NCI-H82 treated with DMSO at 0.1 percent for 48 hours (cell line): ENCODE data around the gene EIPR1.
"Not testable (repeated sequence)": the region's sequence is repeated elsewhere in the genome, so short reads cannot be mapped to it uniquely, and the experiment has no call there.

ENCODE experiments used
- DNase-seq: peaks from one replicate; lab custom pipeline; 2025; ENCODE audit not compliant: unreplicated experiment; lab: John Stamatoyannopoulos, UW

Gene EIPR1

DNA sequence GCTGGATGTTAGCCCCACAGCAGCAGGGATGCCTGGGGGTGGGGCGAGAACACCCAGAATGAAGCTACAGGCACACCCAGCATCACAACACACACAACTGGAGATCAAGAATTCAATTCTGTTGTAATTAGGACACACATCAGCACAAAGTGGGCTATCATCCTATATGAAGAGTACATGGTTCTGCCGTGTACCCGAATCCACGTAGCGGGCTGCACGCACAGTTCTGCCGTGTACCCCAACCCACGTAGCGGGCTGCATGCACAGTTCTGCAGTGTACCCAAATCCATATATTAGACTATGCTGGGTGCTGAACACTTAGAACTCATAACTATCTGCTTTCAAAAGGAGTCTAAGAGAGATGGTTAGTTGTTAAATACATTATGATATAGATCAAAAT, 86.5 kb downstream of the EIPR1 start:
- DNase-seq: no peak

GRCh38 chr2:3290655-3291054, 87.0 kb downstream of the EIPR1 start:
- DNase-seq: no peak

- no peak for DNase-seq
These were observed 87.6 kb downstream of the EIPR1 start for GRCh38 chr2:3289971-3290370.

DNA sequence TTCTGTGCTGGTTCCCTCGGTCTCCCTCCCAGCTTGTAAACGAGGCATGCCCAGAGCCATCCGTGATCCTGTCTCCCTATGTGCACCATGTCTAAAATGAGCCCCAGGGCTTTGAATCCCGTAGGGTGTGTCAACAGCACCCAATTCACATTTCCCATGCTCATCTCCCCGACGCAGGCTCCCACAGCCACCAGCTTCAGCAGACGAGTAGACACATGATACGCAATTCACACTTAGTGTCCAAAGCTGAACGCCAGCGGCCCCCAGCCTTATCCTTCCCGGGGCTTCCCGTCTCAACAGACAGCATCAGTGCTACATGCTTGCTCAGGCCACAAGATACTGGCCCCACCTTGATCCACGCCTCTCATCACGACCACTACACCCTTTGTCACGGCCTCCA, 88.1 kb downstream of the EIPR1 start:
- DNase-seq: no peak

DNA sequence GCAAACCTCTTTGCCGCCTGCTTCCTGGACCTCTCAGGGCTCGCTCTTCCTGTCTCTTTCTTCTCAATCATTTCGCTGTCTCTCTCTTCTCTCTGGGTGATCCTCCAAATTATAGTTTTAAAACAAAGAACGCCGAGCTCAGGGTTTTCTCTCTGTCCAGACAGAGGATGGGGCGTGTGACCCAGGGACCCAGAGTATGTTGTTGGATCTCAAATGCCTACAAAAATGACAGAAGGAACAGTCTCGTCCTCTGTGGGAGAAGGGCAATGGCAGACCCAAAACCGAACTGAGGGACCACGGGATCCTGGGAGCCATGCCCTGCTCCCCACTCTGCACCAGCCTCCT, 88.5 kb downstream of the EIPR1 start:
- no peak for DNase-seq

GRCh38 chr2:3288470-3289170, 89.0 kb downstream of the EIPR1 start:
- DNase-seq: no peak

- DNase-seq: no peak
These were observed 89.7 kb downstream of the EIPR1 start for GRCh38 chr2:3287896-3288295.

DNA sequence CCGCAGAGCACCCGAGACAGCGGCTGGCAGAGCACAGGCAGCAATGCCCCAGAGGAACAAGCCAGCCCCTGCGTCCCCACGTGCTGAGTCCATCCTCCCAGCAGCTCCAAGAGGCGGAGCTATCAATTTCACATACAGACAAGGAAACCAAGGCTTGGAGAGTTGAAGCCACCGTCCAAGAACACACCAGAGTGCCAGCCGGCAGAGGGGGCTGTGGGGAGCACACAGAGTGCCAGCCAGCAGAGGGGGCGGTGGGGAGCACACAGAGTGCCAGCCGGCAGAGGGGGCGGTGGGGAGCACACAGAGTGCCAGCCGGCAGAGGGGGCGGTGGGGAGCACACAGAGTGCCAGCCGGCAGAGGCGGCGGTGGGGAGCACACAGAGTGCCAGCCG, 91.0 kb downstream of the EIPR1 start:
- not testable (repeated sequence) for DNase-seq

- DNase-seq: no peak
These were observed 91.5 kb downstream of the EIPR1 start for GRCh38 chr2:3285901-3286645.

DNA sequence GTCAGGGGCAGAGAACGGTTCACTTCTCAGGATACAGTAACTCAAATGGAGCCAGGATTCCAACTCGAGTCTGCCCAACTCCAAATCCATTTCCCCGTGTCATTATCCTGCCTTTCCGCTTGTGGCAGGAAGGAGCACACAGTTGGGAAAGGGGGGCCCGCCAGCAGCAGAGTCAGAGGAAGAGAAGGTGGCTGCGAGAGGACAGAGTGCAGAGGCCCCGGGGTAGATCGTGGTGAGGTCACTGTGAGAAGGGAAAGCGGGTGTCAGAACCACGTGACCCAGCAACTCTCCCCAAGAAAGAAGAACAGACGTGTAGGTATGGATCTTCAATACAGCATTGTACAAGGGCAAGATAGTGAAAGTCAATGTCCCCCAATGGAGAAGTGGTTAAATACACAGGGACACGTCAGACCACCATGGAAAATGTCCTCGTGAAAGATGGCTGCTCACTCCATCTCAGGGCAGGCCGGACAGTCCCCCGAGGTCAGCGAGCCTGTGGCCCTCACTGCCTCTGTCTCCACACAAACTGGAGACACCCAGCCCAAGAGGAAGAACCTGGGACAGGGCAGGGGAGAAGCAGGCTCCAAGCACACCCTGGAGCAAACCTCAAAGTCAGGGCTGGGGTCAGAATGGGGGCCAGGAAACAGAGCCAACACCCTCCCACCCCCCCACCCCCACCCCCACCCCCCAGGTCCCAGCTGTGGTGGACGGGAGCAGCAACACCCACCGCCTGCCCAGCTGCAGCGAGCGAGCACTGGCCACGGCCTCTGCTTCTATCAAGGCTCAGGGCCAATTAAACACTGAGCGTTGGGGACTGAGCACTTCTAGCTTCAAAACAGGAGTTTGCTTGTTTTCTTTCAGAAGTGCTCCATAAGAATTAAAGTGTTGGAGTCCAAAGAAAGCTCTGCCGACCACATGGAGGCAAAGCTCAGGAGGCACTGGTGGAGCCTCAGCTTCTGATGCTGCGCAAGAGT, 92.7 kb downstream of the EIPR1 start:
- DNase-seq: no peak

GRCh38 chr2:3283876-3284656, 93.6 kb downstream of the EIPR1 start:
- DNase-seq: not testable (repeated sequence)

DNA sequence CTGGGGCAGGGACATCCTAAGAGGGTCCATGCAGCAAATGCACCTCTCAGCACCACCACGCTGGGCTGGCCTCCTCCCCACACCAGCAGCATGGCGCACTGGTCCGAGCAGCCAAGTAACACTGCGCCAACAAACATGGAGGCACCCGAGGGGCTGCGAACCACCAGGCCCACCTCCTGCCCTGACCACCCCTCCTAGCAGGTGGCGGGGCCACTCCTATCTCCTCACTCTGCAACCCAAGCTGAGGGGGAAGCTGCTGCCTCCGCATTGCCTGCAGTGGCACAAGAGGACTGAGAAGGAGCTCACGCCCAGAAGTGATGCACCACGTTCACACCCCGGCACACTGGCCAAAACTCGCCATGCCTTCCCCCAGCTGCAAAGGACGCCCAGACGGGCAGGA, 94.4 kb downstream of the EIPR1 start:
- no peak for DNase-seq

DNA sequence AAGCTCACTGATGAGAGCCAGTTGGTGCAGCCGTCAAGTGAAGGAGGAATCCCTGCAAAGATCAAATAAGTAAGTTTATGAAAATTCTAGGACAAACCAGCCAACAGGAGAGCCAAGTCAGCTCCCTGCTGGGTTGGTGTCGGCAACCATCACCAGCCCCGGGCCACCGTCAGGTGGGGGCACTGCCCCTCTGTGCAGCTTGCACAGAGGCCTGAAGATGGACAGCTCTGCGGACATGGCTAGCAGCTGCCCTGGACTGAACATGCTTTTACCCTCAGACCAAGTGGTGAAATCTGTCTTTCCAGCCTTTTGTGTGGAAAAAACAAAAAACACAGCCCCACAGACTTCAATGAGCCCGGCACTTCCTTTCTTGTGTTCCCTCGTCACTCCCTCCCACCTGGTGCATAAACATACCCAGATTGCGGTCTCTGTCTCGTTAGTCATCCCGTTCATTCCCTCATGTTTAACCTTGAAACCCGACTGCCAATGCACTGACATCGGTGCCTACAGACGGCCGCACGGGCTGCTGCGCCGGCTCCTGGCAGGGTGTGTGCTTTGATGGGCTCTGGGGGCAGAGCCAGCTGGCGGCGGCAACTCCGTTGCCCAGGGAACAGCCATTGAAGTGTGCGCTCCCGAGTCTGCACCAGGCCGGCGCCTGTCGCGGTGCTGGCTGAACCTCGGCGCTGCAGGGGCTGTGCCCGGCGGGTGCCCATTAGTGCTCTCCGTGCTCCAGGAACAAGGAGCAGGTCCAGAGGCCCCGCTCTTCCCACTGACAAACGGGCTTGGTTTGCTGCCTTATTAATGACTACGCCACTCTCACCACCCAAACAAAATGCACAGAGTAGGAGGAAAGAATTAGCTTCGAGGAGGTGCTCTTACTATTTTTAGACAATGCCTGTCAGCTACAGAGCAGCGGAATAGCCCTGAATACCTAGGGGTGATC, 95.3 kb downstream of the EIPR1 start:
- DNase-seq: no peak

GRCh38 chr2:3280683-3281520, 96.7 kb downstream of the EIPR1 start:
- DNase-seq: no peak

GRCh38 chr2:3280197-3280596, 97.4 kb downstream of the EIPR1 start:
- DNase-seq: no peak

GRCh38 chr2:3279236-3279960, 98.2 kb downstream of the EIPR1 start:
- no peak for DNase-seq

DNA sequence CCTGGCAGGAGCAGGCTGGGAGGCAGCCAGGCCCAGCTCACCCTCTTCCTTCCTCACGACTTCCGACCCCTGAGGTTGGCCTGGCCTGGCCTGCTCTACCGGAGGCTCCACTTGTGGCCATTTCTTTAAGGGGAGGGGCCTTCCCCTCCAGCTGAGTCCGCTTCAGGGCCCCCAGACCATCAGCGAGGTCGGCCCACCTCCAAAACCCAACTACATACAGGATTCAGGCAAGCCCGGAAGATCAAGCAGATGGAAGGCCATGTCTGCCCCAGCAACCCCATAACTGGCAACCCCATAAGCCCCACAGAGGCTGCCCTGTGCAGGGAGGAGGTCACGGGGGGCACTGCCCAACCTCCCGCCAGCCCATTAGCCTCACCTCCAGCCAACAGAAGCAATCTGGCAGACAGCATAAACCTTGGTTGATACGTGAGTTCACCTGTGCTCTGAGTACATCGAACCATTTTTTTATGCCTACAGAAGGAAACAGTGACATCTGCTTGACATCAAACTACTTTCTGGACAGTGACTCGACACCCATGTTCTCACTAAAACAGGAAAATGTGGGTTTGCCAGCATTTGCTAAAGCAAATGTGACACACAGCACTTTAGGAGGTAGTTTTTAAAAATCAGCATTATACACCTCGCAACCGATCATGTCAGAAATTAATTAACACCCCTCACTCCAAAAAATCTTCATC, 98.9 kb downstream of the EIPR1 start:
- no peak for DNase-seq
